ENCODE data around the gene MCC.
A peak's percentile ranks its signal among the peaks of the same experiment; 100 is the strongest.
"Not testable (repeated sequence)": the region's sequence is repeated elsewhere in the genome, so short reads cannot be mapped to it uniquely, and the experiment has no call there.

The MCC gene

GRCh38 chr5:113081091-113081839, 407.0 kb downstream of the MCC start:
- Histone ChIP-seq H3K4me3 (ENCODE audit: low read length) (no peak overlapping the region), H3K9ac (ENCODE audit: low read depth, low read length) (no peak overlapping the region), H3K9me3 (ENCODE audit: insufficient read depth, low read depth, low read length) (no peaks in the 10 kb centered on the region), H3K27ac (ENCODE audit: low read length) (no peak overlapping the region), H3K27me3 (ENCODE audit: insufficient read depth, low read length) (peaks cover 3% of the 10 kb centered on the region; the same call in 1 of the 2 replicates), H3K4me1 (ENCODE audit: insufficient read depth, low read length) (peaks cover 5% of the 10 kb centered on the region; the same call in 1 of the 2 replicates), H3K36me3 (ENCODE audit: insufficient read depth, low read depth, low read length) (peaks cover 35% of the 10 kb centered on the region)

- H3K27me3 ChIP-seq (ENCODE audit: insufficient read depth, low read length); H3K4me1 ChIP-seq (ENCODE audit: insufficient read depth, low read length); H3K9ac ChIP-seq (ENCODE audit: low read depth, low read length); H3K4me3 ChIP-seq (ENCODE audit: low read length); H3K36me3 ChIP-seq (ENCODE audit: insufficient read depth, low read depth, low read length); H3K9me3 ChIP-seq (ENCODE audit: insufficient read depth, low read depth, low read length); H3K27ac ChIP-seq (ENCODE audit: low read length): not testable (repeated sequence)
These were observed 411.6 kb downstream of the MCC start for GRCh38 chr5:113076649-113077048.

DNA sequence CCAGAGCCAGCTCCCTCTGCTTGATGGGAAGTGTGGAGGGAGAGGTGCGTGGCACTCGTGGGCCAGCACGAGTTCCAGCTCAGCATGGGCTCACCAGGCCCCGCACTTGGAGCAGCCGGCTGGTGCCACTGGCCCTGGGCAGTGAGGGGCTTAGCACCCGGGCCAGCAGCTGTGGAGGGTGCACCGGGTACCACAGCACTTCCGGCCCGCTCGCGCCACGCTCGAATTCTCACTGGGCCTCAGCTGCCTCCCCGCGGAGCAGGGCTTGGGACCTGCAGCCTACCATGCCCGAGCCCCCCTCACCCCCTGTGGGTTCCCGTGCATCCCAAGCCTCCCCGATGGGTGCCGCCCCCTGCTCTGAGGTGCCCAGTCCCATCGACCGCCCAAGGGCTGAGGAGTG, 413.2 kb downstream of the MCC start:
- Histone ChIP-seq H3K9ac (ENCODE audit: low read depth, low read length) (no peak overlapping the region), H3K27ac (ENCODE audit: low read length) (no peak overlapping the region), H3K4me1 (ENCODE audit: insufficient read depth, low read length) (peaks cover 9% of the 10 kb centered on the region), H3K4me3 (ENCODE audit: low read length) (no peak overlapping the region), H3K9me3 (ENCODE audit: insufficient read depth, low read depth, low read length) (no peaks in the 10 kb centered on the region), H3K36me3 (ENCODE audit: insufficient read depth, low read depth, low read length) (no peaks in the 10 kb centered on the region; the same call in 1 of the 2 replicates), H3K27me3 (ENCODE audit: insufficient read depth, low read length) (no peaks in the 10 kb centered on the region)

DNA sequence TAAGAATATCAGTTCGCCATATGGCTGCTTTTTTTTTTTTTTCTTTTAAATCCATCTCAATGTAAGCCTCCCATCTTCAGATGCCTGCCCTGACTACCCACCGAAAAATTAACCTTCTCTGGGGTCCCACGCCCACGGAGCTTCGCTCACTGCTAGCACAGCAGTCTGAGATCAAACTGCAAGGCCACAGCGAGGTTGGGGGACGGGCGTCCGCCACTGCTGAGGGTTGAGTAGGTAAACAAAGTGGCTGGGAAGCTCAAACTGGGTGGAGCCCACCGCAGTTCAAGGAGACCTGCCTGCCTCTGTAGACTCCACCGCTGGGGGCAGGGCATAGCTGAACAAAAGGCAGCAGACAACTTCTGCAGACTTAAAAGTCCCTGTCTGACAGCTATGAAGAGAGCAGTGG, 414.6 kb downstream of the MCC start:
- H3K27ac ChIP-seq (ENCODE audit: low read length); H3K4me3 ChIP-seq (ENCODE audit: low read length); H3K9ac ChIP-seq (ENCODE audit: low read depth, low read length); H3K9me3 ChIP-seq (ENCODE audit: insufficient read depth, low read depth, low read length); H3K36me3 ChIP-seq (ENCODE audit: insufficient read depth, low read depth, low read length); H3K27me3 ChIP-seq (ENCODE audit: insufficient read depth, low read length): not testable (repeated sequence)
- H3K4me1 ChIP-seq (ENCODE audit: insufficient read depth, low read length) = peaks cover 12% of the 10 kb centered on the region

GRCh38 chr5:113071401-113071800, 416.9 kb downstream of the MCC start:
- no peak overlapping the region for H3K4me3 ChIP-seq (ENCODE audit: low read length)
- peaks cover 12% of the 10 kb centered on the region for H3K4me1 ChIP-seq (ENCODE audit: insufficient read depth, low read length)
- peaks cover 19% of the 10 kb centered on the region for H3K36me3 ChIP-seq (ENCODE audit: insufficient read depth, low read depth, low read length)
- H3K9ac ChIP-seq (ENCODE audit: low read depth, low read length) = no peak overlapping the region
- no peaks in the 10 kb centered on the region for H3K9me3 ChIP-seq (ENCODE audit: insufficient read depth, low read depth, low read length)
- H3K27me3 ChIP-seq (ENCODE audit: insufficient read depth, low read length) = no peaks in the 10 kb centered on the region
- peak overlapping the region; percentile 37 for H3K27ac ChIP-seq (ENCODE audit: low read length)

DNA sequence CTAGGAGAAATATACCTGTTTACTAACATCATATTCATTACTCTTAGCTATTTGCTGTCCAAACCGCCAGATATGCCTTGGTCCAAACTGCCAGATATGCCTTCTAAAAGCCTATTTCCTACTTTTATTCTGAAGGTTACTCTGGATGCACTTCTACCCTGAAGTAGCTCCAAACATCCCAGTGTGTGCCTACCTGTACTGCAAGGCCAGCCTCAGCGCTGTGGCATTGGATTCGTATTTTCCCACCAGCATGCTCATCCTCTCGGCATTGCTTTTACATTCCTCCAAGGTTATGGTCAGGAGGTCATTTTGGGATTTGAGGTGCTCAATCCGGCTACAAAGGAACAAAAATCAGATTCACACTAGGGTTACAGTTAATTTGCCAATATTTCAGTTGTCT, 417.4 kb downstream of the MCC start:
- no peak overlapping the region for H3K9ac ChIP-seq (ENCODE audit: low read depth, low read length)
- H3K4me3 ChIP-seq (ENCODE audit: low read length) = no peak overlapping the region
- peaks cover 12% of the 10 kb centered on the region for H3K4me1 ChIP-seq (ENCODE audit: insufficient read depth, low read length)
- peaks cover 22% of the 10 kb centered on the region for H3K36me3 ChIP-seq (ENCODE audit: insufficient read depth, low read depth, low read length)
- H3K27ac ChIP-seq (ENCODE audit: low read length) = peak overlapping the region; percentile 37
- no peaks in the 10 kb centered on the region for H3K9me3 ChIP-seq (ENCODE audit: insufficient read depth, low read depth, low read length)
- H3K27me3 ChIP-seq (ENCODE audit: insufficient read depth, low read length) = no peaks in the 10 kb centered on the region

GRCh38 chr5:113068559-113068958, 419.7 kb downstream of the MCC start:
- H3K27ac ChIP-seq (ENCODE audit: low read length) = no peak overlapping the region
- peaks cover 36% of the 10 kb centered on the region for H3K36me3 ChIP-seq (ENCODE audit: insufficient read depth, low read depth, low read length)
- peaks cover 12% of the 10 kb centered on the region for H3K4me1 ChIP-seq (ENCODE audit: insufficient read depth, low read length)
- H3K27me3 ChIP-seq (ENCODE audit: insufficient read depth, low read length) = no peaks in the 10 kb centered on the region
- H3K9me3 ChIP-seq (ENCODE audit: insufficient read depth, low read depth, low read length) = no peaks in the 10 kb centered on the region
- no peak overlapping the region for H3K4me3 ChIP-seq (ENCODE audit: low read length)
- H3K9ac ChIP-seq (ENCODE audit: low read depth, low read length) = no peak overlapping the region

- Histone ChIP-seq H3K36me3 (ENCODE audit: insufficient read depth, low read depth, low read length) (peaks cover 43% of the 10 kb centered on the region), H3K27ac (ENCODE audit: low read length) (no peak overlapping the region), H3K9me3 (ENCODE audit: insufficient read depth, low read depth, low read length) (no peaks in the 10 kb centered on the region), H3K4me3 (ENCODE audit: low read length) (no peak overlapping the region), H3K27me3 (ENCODE audit: insufficient read depth, low read length) (no peaks in the 10 kb centered on the region), H3K4me1 (ENCODE audit: insufficient read depth, low read length) (peaks cover 12% of the 10 kb centered on the region), H3K9ac (ENCODE audit: low read depth, low read length) (no peak overlapping the region)
These were observed 420.5 kb downstream of the MCC start for GRCh38 chr5:113067635-113068344.

DNA sequence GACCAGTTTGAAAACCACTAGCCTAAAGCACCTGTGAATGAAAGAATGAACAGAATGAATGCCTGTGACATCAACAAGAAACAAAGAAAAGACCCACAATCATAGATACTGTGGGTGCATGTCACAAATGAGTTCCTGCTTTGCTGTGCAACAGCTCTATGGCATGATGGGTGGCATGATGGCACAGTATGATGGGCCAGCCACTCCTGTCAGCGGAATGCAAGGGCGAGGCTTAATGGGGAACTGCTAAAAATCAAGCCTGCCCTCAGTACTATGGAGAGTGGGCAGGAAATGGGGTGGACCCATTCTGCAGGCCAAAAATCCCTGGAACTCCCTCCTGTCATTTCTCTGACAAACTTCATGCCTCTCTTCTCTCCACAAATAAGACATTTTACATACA, 422.6 kb downstream of the MCC start:
- Histone ChIP-seq H3K4me3 (ENCODE audit: low read length) (no peak overlapping the region), H3K9me3 (ENCODE audit: insufficient read depth, low read depth, low read length) (no peaks in the 10 kb centered on the region), H3K9ac (ENCODE audit: low read depth, low read length) (no peak overlapping the region), H3K27me3 (ENCODE audit: insufficient read depth, low read length) (no peaks in the 10 kb centered on the region), H3K27ac (ENCODE audit: low read length) (no peak overlapping the region), H3K4me1 (ENCODE audit: insufficient read depth, low read length) (peaks cover 6% of the 10 kb centered on the region), H3K36me3 (ENCODE audit: insufficient read depth, low read depth, low read length) (peaks cover 56% of the 10 kb centered on the region)

DNA sequence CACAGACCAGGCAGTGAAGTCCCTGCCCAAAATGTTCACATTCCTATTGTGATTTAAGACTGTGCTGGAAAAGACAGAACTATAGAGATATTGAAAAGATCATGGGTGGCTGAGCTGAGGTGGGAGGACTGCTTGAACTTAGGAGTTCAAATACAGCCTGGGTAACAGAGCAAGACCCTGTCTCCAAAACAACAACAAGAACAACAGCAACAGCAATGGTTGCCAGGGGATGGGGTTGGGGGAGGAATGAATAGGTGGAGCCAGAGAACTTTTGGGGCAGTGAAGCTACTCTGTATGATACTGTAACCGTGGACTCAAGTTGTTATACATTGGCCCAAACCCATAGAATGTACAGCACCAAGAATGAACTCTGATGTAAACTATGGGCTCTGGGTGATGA, 423.4 kb downstream of the MCC start:
- H3K27ac ChIP-seq (ENCODE audit: low read length) = no peak overlapping the region

DNA sequence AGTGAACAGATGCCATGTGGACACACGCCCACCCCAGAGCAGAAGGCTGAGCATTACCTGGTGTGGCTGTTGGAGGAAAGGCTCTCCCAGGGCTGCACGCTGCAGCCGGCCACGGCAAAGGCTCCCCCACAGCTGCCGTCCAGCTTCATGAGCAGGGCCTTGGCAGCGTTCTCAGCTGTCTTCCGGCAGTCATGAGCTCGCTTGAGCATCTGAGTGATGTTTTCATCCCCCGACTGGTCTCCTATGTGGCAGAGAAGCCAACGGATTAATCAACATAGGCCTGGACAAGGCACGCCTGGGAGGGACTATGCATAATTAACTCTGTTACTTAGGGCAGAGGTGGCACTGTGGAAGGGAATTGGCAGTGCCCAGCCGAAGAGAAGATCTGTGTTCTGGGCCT, 424.3 kb downstream of the MCC start:
- H3K27me3 ChIP-seq (ENCODE audit: insufficient read depth, low read length) = no peaks in the 10 kb centered on the region
- H3K9ac ChIP-seq (ENCODE audit: low read depth, low read length) = no peak overlapping the region
- H3K9me3 ChIP-seq (ENCODE audit: insufficient read depth, low read depth, low read length) = no peaks in the 10 kb centered on the region
- no peaks in the 10 kb centered on the region for H3K4me1 ChIP-seq (ENCODE audit: insufficient read depth, low read length)
- peaks cover 56% of the 10 kb centered on the region for H3K36me3 ChIP-seq (ENCODE audit: insufficient read depth, low read depth, low read length)
- no peak overlapping the region for H3K27ac ChIP-seq (ENCODE audit: low read length)
- no peak overlapping the region for H3K4me3 ChIP-seq (ENCODE audit: low read length)

More for the DNA sequence above, 423.4 kb downstream of the MCC start:
- Histone ChIP-seq H3K9me3 (ENCODE audit: insufficient read depth, low read depth, low read length) (no peaks in the 10 kb centered on the region), H3K36me3 (ENCODE audit: insufficient read depth, low read depth, low read length) (peaks cover 56% of the 10 kb centered on the region), H3K27me3 (ENCODE audit: insufficient read depth, low read length) (no peaks in the 10 kb centered on the region), H3K4me3 (ENCODE audit: low read length) (no peak overlapping the region), H3K4me1 (ENCODE audit: insufficient read depth, low read length) (peaks cover under 1% of the 10 kb centered on the region; the same call in 1 of the 2 replicates), H3K9ac (ENCODE audit: low read depth, low read length) (no peak overlapping the region)

- Histone ChIP-seq H3K27me3 (ENCODE audit: insufficient read depth, low read length) (no peaks in the 10 kb centered on the region), H3K27ac (ENCODE audit: low read length) (no peak overlapping the region), H3K36me3 (ENCODE audit: insufficient read depth, low read depth, low read length) (peaks cover 55% of the 10 kb centered on the region), H3K9ac (ENCODE audit: low read depth, low read length) (no peak overlapping the region), H3K9me3 (ENCODE audit: insufficient read depth, low read depth, low read length) (no peaks in the 10 kb centered on the region), H3K4me3 (ENCODE audit: low read length) (no peak overlapping the region), H3K4me1 (ENCODE audit: insufficient read depth, low read length) (no peaks in the 10 kb centered on the region)
These were observed 425.3 kb downstream of the MCC start for GRCh38 chr5:113062869-113063508.
